Body of pancreas (tissue), 4 donors: ENCODE results near the gene TEX51. TPM values are rescaled to one million over a fixed set of nuclear protein-coding genes. Genes with fewer than 3 reads are reported as not detected.

ENCODE experiments used
- ATAC-seq: fragments of 150-250 bp; one replicate; pipeline ENCODE4 v1.9.1; 2016
- DNase-seq, 4 donors: peaks; one replicate each; pipeline ENCODE4 v3.0.0-alpha.2; 2019
- H3K27ac ChIP-seq, 4 donors: fragments of 200-600 bp; sonication (generic); 1 replicate in 3 of 4; 2 replicates in 1 of 4; pipeline versions ENCODE4 v1.5.1 to v1.6.1; 2016 to 2019; ENCODE audit warnings: mild to moderate bottlenecking in 1 of 4, mixed read lengths in 1 of 4, moderate library complexity in 1 of 4
- H3K27me3 ChIP-seq, 2 donors: fragments of 200-600 bp; sonication (generic); one replicate each; pipeline ENCODE4 v1.6.0; 2016; ENCODE audit warnings: mild to moderate bottlenecking in 1 of 2
- H3K36me3 ChIP-seq, 2 donors: fragments of 200-600 bp; sonication (generic); replicated peaks in 1 of 2; 2 replicates each; pipeline ENCODE4 v1.5.1; 2016; ENCODE audit warnings: low read depth in 2 of 2; ENCODE audit not compliant: insufficient read depth in 1 of 2
- H3K4me1 ChIP-seq: fragments of 200-600 bp; sonication (generic); one replicate; pipeline ENCODE4 v1.6.0; 2016
- H3K4me3 ChIP-seq, 2 donors: fragments of 200-600 bp; sonication (generic); 1 replicate in 1 of 2; 2 replicates in 1 of 2; pipeline ENCODE4 v1.5.1; 2016 to 2019
- H3K9me3 ChIP-seq, 3 donors: fragments of 200-600 bp; sonication (generic); 1 replicate in 2 of 3; 2 replicates in 1 of 3; pipeline ENCODE4 v1.5.1; 2016
- POLR2A ChIP-seq, 3 donors: fragments of 450-650 bp; IDR thresholded peaks; one replicate each; pipeline ENCODE4 v1.6.1; 2016; ENCODE audit warnings: antibody characterized with exemption in 3 of 3, mild to moderate bottlenecking in 2 of 3
- WGBS, 2 donors: methylation state at CpG; one replicate each; pipeline ENCODE4 v1.1.5; 2017; 5-methylcytosine and 5-hydroxymethylcytosine counted together
- intact Hi-C: fragments of 100-400 bp; cut with DNase I; formaldehyde crosslinking; loops from one replicate; pipeline ENCODE4 v1.15.1; 2023
- total RNA-seq, 2 donors: library from RNA; depleted of rRNA; stranded (reverse); fragments of >200 nt; gene quantifications; one replicate each; pipeline ENCODE4 v1.1.0, GENCODE V29; 2016
- TF ChIP-seq, protein P1 (sequence below), 7 experiments: fragments of 450-650 bp in 4 of 7; fragments of 200-600 bp in 3 of 7; sonication (generic) in 3 of 7; IDR thresholded peaks; one replicate each; pipeline ENCODE4 v1.5.1; 2016 to 2019; ENCODE audit warnings: antibody characterized with exemption in 7 of 7

The TEX51 gene
- total RNA-seq, 2 donors from 2014 or later = not detected

DNA sequence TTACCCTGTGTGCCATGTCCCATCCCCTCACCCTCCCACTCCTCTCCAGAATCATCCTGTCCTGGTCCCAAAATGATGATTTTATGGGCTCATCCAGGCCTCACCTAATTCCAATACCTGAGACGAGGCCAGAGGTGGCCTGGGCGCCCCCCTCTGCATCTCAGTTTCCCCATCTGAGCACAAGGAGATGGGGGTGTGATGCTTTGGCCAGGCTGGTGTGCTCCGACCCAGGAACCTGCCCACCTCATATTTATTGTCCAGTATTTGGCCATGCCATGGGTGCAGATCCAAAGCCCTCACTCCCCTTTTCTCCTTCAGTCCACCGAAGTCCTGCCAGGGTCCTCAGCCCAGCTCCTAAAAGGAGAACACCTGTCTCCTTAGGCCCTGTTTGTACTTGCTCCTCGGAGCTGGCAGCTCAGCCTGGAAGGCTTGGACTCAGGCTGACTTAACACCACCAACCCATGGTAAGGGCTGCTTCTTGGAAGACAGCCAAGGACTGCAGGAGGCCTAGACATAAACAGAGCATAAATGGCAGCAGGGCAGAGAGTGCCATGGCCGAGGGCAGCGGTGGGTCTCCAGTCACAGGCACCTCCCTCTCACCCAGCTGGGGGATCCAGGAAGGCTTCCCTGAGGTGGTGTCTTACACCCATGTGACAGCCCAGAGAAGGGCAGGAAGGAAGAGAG, 3.6 kb downstream of the TEX51 start:
- no peak for TF ChIP-seq POLR2A (IDR thresholded peaks at IDR 0.05)
- TF ChIP-seq, protein P1, sequence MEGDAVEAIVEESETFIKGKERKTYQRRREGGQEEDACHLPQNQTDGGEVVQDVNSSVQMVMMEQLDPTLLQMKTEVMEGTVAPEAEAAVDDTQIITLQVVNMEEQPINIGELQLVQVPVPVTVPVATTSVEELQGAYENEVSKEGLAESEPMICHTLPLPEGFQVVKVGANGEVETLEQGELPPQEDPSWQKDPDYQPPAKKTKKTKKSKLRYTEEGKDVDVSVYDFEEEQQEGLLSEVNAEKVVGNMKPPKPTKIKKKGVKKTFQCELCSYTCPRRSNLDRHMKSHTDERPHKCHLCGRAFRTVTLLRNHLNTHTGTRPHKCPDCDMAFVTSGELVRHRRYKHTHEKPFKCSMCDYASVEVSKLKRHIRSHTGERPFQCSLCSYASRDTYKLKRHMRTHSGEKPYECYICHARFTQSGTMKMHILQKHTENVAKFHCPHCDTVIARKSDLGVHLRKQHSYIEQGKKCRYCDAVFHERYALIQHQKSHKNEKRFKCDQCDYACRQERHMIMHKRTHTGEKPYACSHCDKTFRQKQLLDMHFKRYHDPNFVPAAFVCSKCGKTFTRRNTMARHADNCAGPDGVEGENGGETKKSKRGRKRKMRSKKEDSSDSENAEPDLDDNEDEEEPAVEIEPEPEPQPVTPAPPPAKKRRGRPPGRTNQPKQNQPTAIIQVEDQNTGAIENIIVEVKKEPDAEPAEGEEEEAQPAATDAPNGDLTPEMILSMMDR (IDR thresholded peaks at IDR 0.05) = no peak
- intact Hi-C loops = no loop called here
- Histone ChIP-seq H3K36me3 (no peaks in the 10 kb centered on the region), H3K27ac (no peak overlapping the region), H3K9me3 (no peaks in the 10 kb centered on the region), H3K4me1 (no peaks in the 10 kb centered on the region), H3K27me3 (no peaks in the 10 kb centered on the region), H3K4me3 (no peak overlapping the region)
- DNase-seq (peak in 2 of 4 donors; percentile 1 to 6), ATAC-seq (no peak)
- WGBS, 2 donors = 75% methylated on average over 6 to 7 of the region's 7 CpGs

DNA sequence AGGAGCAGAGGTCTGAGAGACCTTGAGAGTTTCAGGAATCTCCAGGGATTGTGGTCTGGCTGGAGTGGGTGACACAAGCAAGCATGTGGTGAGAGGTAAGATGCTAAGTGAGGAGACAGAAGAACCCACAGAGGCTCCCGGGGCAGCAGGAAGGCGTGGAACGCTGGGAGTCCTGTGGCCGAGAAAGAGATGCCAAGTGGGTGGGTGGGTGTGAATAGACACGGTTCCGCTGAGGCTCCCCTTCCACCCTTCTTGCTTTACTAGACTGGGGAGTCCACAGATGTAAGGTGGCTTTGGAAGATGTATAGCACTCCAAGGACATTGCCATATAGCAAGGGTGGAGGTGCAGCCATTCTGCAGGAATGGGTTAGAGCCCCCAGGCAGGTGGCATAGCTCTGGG, 4.2 kb downstream of the TEX51 start:
- DNase-seq = no peak
- no peak overlapping the region for H3K4me3 ChIP-seq
- no peak overlapping the region for H3K27ac ChIP-seq
- no peaks in the 10 kb centered on the region for H3K4me1 ChIP-seq
- H3K9me3 ChIP-seq = no peaks in the 10 kb centered on the region
- TF ChIP-seq, protein P1 (IDR thresholded peaks at IDR 0.05) = no peak
- no peak for TF ChIP-seq POLR2A (IDR thresholded peaks at IDR 0.05)
- H3K27me3 ChIP-seq = no peaks in the 10 kb centered on the region
- intact Hi-C loops = no loop called here
- 74 to 80% methylated on average over 5 to 6 of the region's 6 CpGs for WGBS, 2 donors
- no peaks in the 10 kb centered on the region for H3K36me3 ChIP-seq
- ATAC-seq = no peak

DNA sequence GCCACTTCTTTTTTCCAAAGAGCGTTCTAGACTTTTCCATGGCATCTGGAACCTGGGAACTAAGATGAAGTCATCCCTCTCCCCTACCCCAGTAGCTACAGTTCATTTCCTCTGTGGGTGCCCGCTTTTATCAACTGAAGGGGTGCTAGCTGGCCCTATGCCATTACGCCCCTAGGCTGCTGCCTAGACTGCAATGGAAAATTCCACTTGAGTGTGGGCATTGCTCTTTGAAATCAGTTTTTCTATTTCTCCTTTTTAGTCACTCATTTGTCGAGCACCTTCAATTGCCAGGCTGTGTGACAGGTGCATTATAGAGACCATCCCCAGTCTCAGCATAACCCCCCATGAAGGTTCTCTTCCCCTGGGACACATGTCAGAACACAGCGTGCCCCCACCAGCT, 7.3 kb downstream of the TEX51 start:
- ATAC-seq = no peak
- intact Hi-C loops = no loop called here
- WGBS, 2 donors = 64 to 70% methylated on average over 5 of the region's 5 CpGs
- Histone ChIP-seq H3K9me3 (no peaks in the 10 kb centered on the region), H3K36me3 (no peaks in the 10 kb centered on the region), H3K4me1 (no peaks in the 10 kb centered on the region), H3K27me3 (no peaks in the 10 kb centered on the region), H3K27ac (no peak overlapping the region), H3K4me3 (no peak overlapping the region)
- no peak for DNase-seq
- no peak for TF ChIP-seq POLR2A (IDR thresholded peaks at IDR 0.05)
- TF ChIP-seq, protein P1 (IDR thresholded peaks at IDR 0.05) = no peak

DNA sequence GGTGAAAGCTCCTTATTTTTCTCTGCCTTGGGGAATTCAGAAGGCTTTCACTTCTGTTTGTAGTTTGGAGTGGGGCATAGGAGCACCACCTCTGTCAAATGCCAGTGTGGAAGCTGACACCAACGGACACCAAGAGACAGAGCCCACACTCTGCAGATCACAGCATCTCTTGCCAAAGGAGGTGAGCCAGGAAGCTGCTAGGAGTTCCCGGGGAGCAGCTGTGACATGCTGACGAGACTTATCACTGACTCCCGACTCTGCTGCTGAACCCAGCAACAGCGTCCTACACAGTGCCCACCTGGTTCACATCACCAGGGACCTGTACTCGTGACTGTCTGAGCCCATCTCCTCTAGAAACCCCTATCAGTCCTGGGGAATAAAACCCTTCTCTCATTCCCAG, 8.1 kb downstream of the TEX51 start:
- Histone ChIP-seq H3K27me3 (no peaks in the 10 kb centered on the region), H3K9me3 (no peaks in the 10 kb centered on the region), H3K4me3 (no peak overlapping the region), H3K27ac (no peak overlapping the region), H3K36me3 (no peaks in the 10 kb centered on the region), H3K4me1 (no peaks in the 10 kb centered on the region)
- 49 to 51% methylated on average over 6 of the region's 6 CpGs for WGBS, 2 donors
- intact Hi-C loops = no loop called here
- TF ChIP-seq, protein P1 (IDR thresholded peaks at IDR 0.05) = no peak
- no peak for TF ChIP-seq POLR2A (IDR thresholded peaks at IDR 0.05)
- peak in 1 of 4 donors; percentile 3 for DNase-seq
- no peak for ATAC-seq

DNA sequence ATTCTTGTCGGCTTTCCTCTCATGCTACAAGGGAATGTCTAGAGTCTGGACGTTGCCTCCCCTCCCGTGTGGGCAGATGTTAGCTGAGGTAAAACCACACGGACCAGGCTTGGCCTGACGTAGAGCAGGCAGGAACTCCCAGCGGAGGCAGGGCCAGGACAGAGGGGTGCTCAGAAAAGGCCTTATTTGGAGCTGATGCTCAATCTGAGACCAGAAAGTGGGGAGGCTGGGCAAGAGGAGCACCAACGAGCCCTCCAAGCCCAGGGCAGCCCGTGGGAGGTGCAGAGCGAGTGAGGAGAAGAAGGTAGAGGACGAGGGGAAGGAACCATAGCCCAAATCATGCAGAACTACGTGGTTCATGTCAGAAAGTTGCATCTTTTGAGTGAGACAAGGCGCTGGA, 9.0 kb downstream of the TEX51 start:
- Histone ChIP-seq H3K4me3 (no peak overlapping the region), H3K36me3 (no peaks in the 10 kb centered on the region), H3K27ac (no peak overlapping the region), H3K27me3 (no peaks in the 10 kb centered on the region), H3K9me3 (no peaks in the 10 kb centered on the region), H3K4me1 (no peaks in the 10 kb centered on the region)
- TF ChIP-seq, protein P1 (IDR thresholded peaks at IDR 0.05) = no peak
- no peak for TF ChIP-seq POLR2A (IDR thresholded peaks at IDR 0.05)
- WGBS, 2 donors = 38 to 52% methylated on average over 12 of the region's 12 CpGs
- intact Hi-C loops = no loop called here
- ATAC-seq (no peak), DNase-seq (no peak)
